Loucy (cell line): ENCODE results near the gene MITF.

Source experiments
- H2AFZ ChIP-seq: fragments of 200-600 bp; sonication (generic); 2 replicates; pipeline ENCODE4 v1.6.0; 2016; ENCODE audit warnings: antibody characterized with exemption, mild to moderate bottlenecking, low read length, moderate library complexity
- H3F3A ChIP-seq: fragments of 200-600 bp; 2 replicates; pipeline ENCODE4 v1.6.0; 2016; ENCODE audit warnings: antibody characterized with exemption, low read depth, mild to moderate bottlenecking
- H3K27me3 ChIP-seq: fragments of 200-600 bp; sonication (generic); 2 replicates; pipeline ENCODE4 v1.6.1; 2014; ENCODE audit warnings: low read length, mild to moderate bottlenecking; ENCODE audit not compliant: insufficient read depth, poor library complexity, severe bottlenecking
- H3K36me3 ChIP-seq: fragments of 200-600 bp; sonication (generic); 2 replicates; pipeline ENCODE4 v1.6.1; 2016; ENCODE audit warnings: low read length; ENCODE audit not compliant: insufficient read depth
- H3K4me1 ChIP-seq: fragments of 200-600 bp; sonication (generic); 2 replicates; pipeline ENCODE4 v1.5.1; 2014; ENCODE audit warnings: low read length, mild to moderate bottlenecking; ENCODE audit not compliant: insufficient read depth, poor library complexity, severe bottlenecking
- H3K4me2 ChIP-seq: fragments of 200-600 bp; sonication (generic); 2 replicates; pipeline ENCODE4 v1.6.0; 2014; ENCODE audit warnings: antibody characterized with exemption, low read length, low read depth, mild to moderate bottlenecking; ENCODE audit not compliant: poor library complexity, severe bottlenecking
- H3K4me3 ChIP-seq: fragments of 200-600 bp; sonication (generic); 2 replicates; pipeline ENCODE4 v1.5.1; 2014; ENCODE audit warnings: low read length, mild to moderate bottlenecking, mixed read lengths; ENCODE audit not compliant: poor library complexity, severe bottlenecking
- H3K79me2 ChIP-seq: fragments of 200-600 bp; sonication (generic); 2 replicates; pipeline ENCODE4 v1.6.1; 2014; ENCODE audit warnings: low read length; ENCODE audit not compliant: insufficient read depth
- H3K9ac ChIP-seq: fragments of 200-600 bp; sonication (generic); 2 replicates; pipeline ENCODE4 v1.6.0; 2014; ENCODE audit warnings: mild to moderate bottlenecking, low read depth, low read length, moderate library complexity; ENCODE audit not compliant: poor library complexity, severe bottlenecking
- H3K9me2 ChIP-seq: fragments of 200-600 bp; sonication (generic); replicated peaks from 2 replicates; pipeline ENCODE4 v1.6.1; 2016; ENCODE audit warnings: low read depth, low read length, mixed read lengths
- H3K9me3 ChIP-seq: fragments of 200-600 bp; sonication (generic); 2 replicates; pipeline ENCODE4 v1.6.1; 2014; ENCODE audit warnings: mild to moderate bottlenecking, antibody characterized with exemption, low read length, low read depth; ENCODE audit not compliant: insufficient read depth
- H4K20me1 ChIP-seq: fragments of 200-600 bp; sonication (generic); 2 replicates; pipeline ENCODE4 v1.6.0; 2014; ENCODE audit warnings: antibody characterized with exemption, low read length, mild to moderate bottlenecking; ENCODE audit not compliant: insufficient read depth, poor library complexity, severe bottlenecking
- EZH2phosphoT487 ChIP-seq: fragments of 200-600 bp; IDR thresholded peaks from 2 replicates; pipeline ENCODE4 v1.6.1; 2018; ENCODE audit warnings: antibody characterized with exemption, mild to moderate bottlenecking, moderate library complexity, borderline replicate concordance
- TF ChIP-seq, protein P1 (sequence below): fragments of 200-600 bp; sonication (generic); conservative IDR thresholded peaks from 2 replicates; pipeline ENCODE4 v1.5.1; 2014; ENCODE audit warnings: mild to moderate bottlenecking, antibody characterized with exemption, low read length

Gene MITF

DNA sequence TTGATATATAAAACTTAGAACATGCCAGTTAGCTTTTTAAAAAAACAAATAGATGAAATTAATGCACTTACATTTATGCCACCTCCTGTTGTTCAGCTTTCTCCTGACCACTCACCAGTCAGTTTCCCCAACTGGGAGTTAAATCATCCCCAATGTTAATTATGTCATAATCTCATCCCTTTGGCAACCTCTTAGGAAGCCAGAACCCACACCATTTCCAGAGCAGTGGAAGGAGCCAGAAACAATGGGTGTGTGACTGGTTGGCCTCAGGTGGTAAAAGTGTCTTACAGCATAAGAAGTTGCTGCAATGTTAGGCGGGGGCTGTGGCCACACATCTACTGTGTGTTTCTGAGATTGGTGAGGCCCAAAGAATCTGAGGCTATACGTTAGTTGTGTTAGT is 46.5 kb upstream of the MITF start:
- Histone ChIP-seq H3K4me1 (no peaks in the 10 kb centered on the region), H2AFZ (no peak overlapping the region)

DNA sequence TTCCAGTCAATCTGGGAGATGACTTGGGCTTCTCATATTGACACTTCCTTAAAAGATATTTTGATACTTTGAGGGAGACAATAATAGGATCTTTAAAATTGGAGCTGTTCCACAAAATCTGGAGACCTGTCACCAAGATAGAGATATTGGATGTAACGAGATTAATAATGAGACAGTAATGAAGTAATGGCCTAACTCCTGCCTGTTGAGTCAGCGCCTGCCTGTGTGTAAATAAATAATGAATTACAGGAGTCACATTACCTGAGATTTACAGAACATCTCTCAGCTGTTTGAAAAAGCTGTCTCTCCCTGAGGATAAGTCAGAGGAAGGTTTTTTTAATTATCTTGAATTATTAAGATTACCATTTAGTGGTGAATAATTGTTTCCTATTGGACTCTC is 43.8 kb upstream of the MITF start:
- Histone ChIP-seq H3K4me3 (no peak overlapping the region), H3K9ac (no peak overlapping the region), H3K4me2 (no peak overlapping the region), H4K20me1 (no peaks in the 10 kb centered on the region), H3F3A (no peaks in the 10 kb centered on the region), H3K9me2 (no peaks in the 10 kb centered on the region), H3K79me2 (no peaks in the 10 kb centered on the region), H2AFZ (no peak overlapping the region), H3K9me3 (no peaks in the 10 kb centered on the region), H3K36me3 (no peaks in the 10 kb centered on the region), H3K27me3 (no peaks in the 10 kb centered on the region), H3K4me1 (no peaks in the 10 kb centered on the region)
- no peak for TF ChIP-seq EZH2phosphoT487
- TF ChIP-seq, protein P1, sequence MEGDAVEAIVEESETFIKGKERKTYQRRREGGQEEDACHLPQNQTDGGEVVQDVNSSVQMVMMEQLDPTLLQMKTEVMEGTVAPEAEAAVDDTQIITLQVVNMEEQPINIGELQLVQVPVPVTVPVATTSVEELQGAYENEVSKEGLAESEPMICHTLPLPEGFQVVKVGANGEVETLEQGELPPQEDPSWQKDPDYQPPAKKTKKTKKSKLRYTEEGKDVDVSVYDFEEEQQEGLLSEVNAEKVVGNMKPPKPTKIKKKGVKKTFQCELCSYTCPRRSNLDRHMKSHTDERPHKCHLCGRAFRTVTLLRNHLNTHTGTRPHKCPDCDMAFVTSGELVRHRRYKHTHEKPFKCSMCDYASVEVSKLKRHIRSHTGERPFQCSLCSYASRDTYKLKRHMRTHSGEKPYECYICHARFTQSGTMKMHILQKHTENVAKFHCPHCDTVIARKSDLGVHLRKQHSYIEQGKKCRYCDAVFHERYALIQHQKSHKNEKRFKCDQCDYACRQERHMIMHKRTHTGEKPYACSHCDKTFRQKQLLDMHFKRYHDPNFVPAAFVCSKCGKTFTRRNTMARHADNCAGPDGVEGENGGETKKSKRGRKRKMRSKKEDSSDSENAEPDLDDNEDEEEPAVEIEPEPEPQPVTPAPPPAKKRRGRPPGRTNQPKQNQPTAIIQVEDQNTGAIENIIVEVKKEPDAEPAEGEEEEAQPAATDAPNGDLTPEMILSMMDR = no peak

More for the DNA sequence above, 46.5 kb upstream of the MITF start:
- H3K9me2 ChIP-seq = no peaks in the 10 kb centered on the region
- H4K20me1 ChIP-seq = no peaks in the 10 kb centered on the region
- no peaks in the 10 kb centered on the region for H3K9me3 ChIP-seq
- TF ChIP-seq EZH2phosphoT487 = no peak
- TF ChIP-seq, protein P1 = no peak
- no peak overlapping the region for H3K4me3 ChIP-seq
- no peak overlapping the region for H3K4me2 ChIP-seq
- no peak overlapping the region for H3K9ac ChIP-seq
- no peaks in the 10 kb centered on the region for H3K27me3 ChIP-seq
- no peaks in the 10 kb centered on the region for H3F3A ChIP-seq
- H3K79me2 ChIP-seq = no peaks in the 10 kb centered on the region
- no peaks in the 10 kb centered on the region for H3K36me3 ChIP-seq

DNA sequence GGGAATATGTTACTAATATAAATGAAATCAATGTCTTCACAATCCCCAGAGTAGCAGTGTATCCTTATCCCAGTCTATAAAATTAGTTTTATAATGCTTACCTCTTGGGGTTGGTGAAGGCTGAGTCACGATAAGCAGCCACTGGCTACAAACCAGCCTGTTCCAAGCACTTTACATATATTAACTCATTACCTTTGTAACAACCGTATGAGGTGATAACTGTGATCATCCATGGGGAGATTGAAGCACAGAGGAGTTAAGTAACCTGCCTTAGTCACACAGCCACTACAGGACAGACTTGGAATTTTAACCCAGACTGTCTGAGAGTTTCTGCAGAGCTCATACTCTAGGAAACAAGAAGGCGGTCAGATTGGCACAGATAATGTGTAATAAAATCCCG is 43.3 kb upstream of the MITF start:
- no peaks in the 10 kb centered on the region for H4K20me1 ChIP-seq
- H3K4me3 ChIP-seq = no peak overlapping the region
- H2AFZ ChIP-seq = no peak overlapping the region
- H3K9me2 ChIP-seq = no peaks in the 10 kb centered on the region
- H3K79me2 ChIP-seq = no peaks in the 10 kb centered on the region
- no peaks in the 10 kb centered on the region for H3K4me1 ChIP-seq
- no peak overlapping the region for H3K4me2 ChIP-seq
- no peaks in the 10 kb centered on the region for H3K36me3 ChIP-seq
- TF ChIP-seq, protein P1 = no peak
- TF ChIP-seq EZH2phosphoT487 = no peak
- no peaks in the 10 kb centered on the region for H3F3A ChIP-seq
- no peak overlapping the region for H3K9ac ChIP-seq
- H3K27me3 ChIP-seq = no peaks in the 10 kb centered on the region
- no peaks in the 10 kb centered on the region for H3K9me3 ChIP-seq
